CD8-positive, alpha-beta memory T cell (primary cell): ENCODE data around the gene FBXO47. TPM values are rescaled to one million over a fixed set of nuclear protein-coding genes. Genes with fewer than 3 reads are reported as not detected.

Experiments used
- CTCF ChIA-PET: fragments of 350-600 bp; sonication (Branson Sonifier 250); formaldehyde crosslinking; loops from one replicate; lab custom pipeline; 2021; ENCODE audit warnings: antibody characterized with exemption; lab: Charles Lee
- POLR2A ChIA-PET: fragments of 350-600 bp; sonication (Branson Sonifier 250); formaldehyde crosslinking; loops from one replicate; lab custom pipeline; 2021; ENCODE audit warnings: antibody characterized with exemption; lab: Charles Lee
- DNase-seq, 5 donors: peaks; one replicate each; pipeline versions ENCODE4 v3.0.0 to v3.0.0-alpha.2; 2020 to 2022; ENCODE audit warnings: mixed read lengths in 1 of 5
- H3K27ac ChIP-seq: one replicate; pipeline ENCODE4 v1.7.0; 2013; ENCODE audit warnings: low read depth, mild to moderate bottlenecking, low read length, moderate library complexity
- H3K27me3 ChIP-seq: 2 replicates; pipeline ENCODE4 v1.7.0; 2013; ENCODE audit warnings: low read length, mild to moderate bottlenecking; ENCODE audit not compliant: insufficient read depth, poor library complexity, severe bottlenecking
- H3K36me3 ChIP-seq: 2 replicates; pipeline ENCODE4 v1.7.0; 2013; ENCODE audit warnings: mild to moderate bottlenecking, low read length, moderate library complexity; ENCODE audit not compliant: insufficient read depth
- H3K4me1 ChIP-seq: 2 replicates; pipeline ENCODE4 v1.7.0; 2013; ENCODE audit warnings: mild to moderate bottlenecking, low read length, moderate library complexity; ENCODE audit not compliant: insufficient read depth
- H3K4me3 ChIP-seq: 2 replicates; pipeline ENCODE4 v1.7.0; 2013; ENCODE audit warnings: mild to moderate bottlenecking, low read length
- H3K9me3 ChIP-seq: 2 replicates; pipeline ENCODE4 v1.7.0; 2013; ENCODE audit warnings: mild to moderate bottlenecking, low read length
- H3K27ac Mint-ChIP-seq, 8 donors: one replicate each; pipeline ENCODE4 v1.8.0; 2020 to 2021; ENCODE audit warnings: mixed read lengths in 8 of 8, mild to moderate bottlenecking in 6 of 8, inconsistent platforms in 3 of 8, moderate library complexity in 3 of 8
- H3K27me3 Mint-ChIP-seq, 2 donors: one replicate each; pipeline ENCODE4 v1.8.0; 2020 to 2021; ENCODE audit warnings: mixed read lengths in 2 of 2, mild to moderate bottlenecking in 1 of 2, moderate library complexity in 1 of 2
- H3K36me3 Mint-ChIP-seq, 3 donors: one replicate each; pipeline ENCODE4 v1.8.0; 2020 to 2021; ENCODE audit warnings: mixed read lengths in 3 of 3, inconsistent platforms in 1 of 3, mild to moderate bottlenecking in 1 of 3
- H3K4me1 Mint-ChIP-seq, 3 donors: one replicate each; pipeline ENCODE4 v1.8.0; 2020 to 2021; ENCODE audit warnings: mixed read lengths in 3 of 3, inconsistent platforms in 1 of 3, mild to moderate bottlenecking in 1 of 3
- H3K4me3 Mint-ChIP-seq, 7 donors: one replicate each; pipeline ENCODE4 v1.8.0; 2020 to 2021; ENCODE audit warnings: mixed read lengths in 7 of 7, mild to moderate bottlenecking in 6 of 7, moderate library complexity in 4 of 7, inconsistent platforms in 2 of 7
- H3K9me3 Mint-ChIP-seq, 5 donors: one replicate each; pipeline ENCODE4 v1.8.0; 2020 to 2022; ENCODE audit warnings: mixed read lengths in 5 of 5, mild to moderate bottlenecking in 3 of 5, moderate library complexity in 2 of 5, inconsistent platforms in 1 of 5
- polyA plus RNA-seq: library from polyadenylated mRNA; unstranded; fragments of 300-500 nt; fragmentation: Illumina TruSeq; gene quantifications from one replicate; pipeline ENCODE4 v1.2.3, GENCODE V29; 2021
- total RNA-seq, 2 experiments: library from RNA; stranded (reverse); gene quantifications; one replicate each; pipeline ENCODE4 v1.2.3, GENCODE V29; 2021

The FBXO47 gene
- total and polyA plus RNA-seq, 3 experiments from 2014 or later: not detected

DNA sequence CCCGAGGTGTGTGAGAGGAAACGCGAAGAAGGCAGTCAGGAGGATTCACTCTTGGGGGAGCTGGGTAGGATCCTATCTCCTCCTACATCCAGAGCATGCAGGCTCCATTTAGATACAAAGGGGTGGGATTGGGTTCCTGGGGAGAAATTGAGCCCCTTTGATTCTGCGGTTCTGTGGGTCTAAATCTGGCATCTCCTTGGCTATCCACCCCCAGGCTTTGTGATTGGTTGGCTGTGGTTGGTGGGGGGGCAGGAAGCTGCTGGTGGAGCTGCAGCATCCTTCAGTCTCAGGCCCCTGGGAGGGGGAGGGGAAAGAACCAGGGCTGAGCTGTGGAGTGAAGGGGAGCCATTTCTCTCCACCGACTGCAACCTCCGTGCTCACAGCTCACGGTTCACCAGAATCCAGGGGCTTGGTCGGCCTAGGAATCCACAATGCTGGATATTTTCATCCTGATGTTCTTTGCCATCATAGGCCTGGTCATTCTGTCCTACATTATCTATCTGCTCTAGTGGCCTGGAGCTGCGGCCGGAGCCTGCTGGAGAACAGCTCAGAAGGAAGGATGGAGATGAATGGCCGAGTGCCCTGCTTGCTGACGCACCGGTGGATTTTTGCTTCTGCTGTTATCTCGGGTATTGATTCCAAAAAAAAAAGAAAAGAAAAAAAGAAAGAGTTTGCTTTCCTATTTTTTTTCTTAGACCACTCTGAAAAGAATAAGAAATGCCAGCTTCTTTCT, 41.8 kb downstream of the FBXO47 start, which contains the start of gene LASP1NB:
Gene LASP1NB, plus strand, starts transcription at position 352 of the 733 bp plus-strand sequence.
- CTCF ChIA-PET: interaction anchor here (0.6 to 5.8 kb wide), 15 partner anchors 9 to 249 kb away, joined by 3 to 52 read pairs (median 4); partner anchors contain the start of genes FBXO47 and LASP1
- no peaks in the 10 kb centered on the region for H3K27me3 ChIP-seq
- Mint-ChIP-seq H3K4me1 (peaks cover 32 to 41% (median 36%) of the 10 kb centered on the region in 3 donors), H3K27ac (peak within 1 kb of the TSS; percentile 6 to 82 (median 38)), H3K4me3 (peak within 1 kb of the TSS in 6 of 7 donors; percentile 1 to 66 (median 52)), H3K27me3 (peaks cover 0 to 2% of the 10 kb centered on the region in 2 donors), H3K36me3 (peaks cover 0 to 16% (median 3%) of the 10 kb centered on the region in 3 donors), H3K9me3 (no peaks in the 10 kb centered on the region)
- peak in 3 of 5 donors; percentile 30 to 73 (median 72) for DNase-seq
- POLR2A ChIA-PET: interaction anchor here (0.6 to 1.3 kb wide), 5 partner anchors 15 to 239 kb away, joined by 3 to 10 read pairs (median 3); partner anchors contain the start of gene LASP1
- H3K27ac ChIP-seq: no peak within 1 kb of the TSS
- peaks cover 24% of the 10 kb centered on the region for H3K4me1 ChIP-seq
- H3K36me3 ChIP-seq: no peaks in the 10 kb centered on the region
- H3K4me3 ChIP-seq: no peak within 1 kb of the TSS
- no peaks in the 10 kb centered on the region for H3K9me3 ChIP-seq

DNA sequence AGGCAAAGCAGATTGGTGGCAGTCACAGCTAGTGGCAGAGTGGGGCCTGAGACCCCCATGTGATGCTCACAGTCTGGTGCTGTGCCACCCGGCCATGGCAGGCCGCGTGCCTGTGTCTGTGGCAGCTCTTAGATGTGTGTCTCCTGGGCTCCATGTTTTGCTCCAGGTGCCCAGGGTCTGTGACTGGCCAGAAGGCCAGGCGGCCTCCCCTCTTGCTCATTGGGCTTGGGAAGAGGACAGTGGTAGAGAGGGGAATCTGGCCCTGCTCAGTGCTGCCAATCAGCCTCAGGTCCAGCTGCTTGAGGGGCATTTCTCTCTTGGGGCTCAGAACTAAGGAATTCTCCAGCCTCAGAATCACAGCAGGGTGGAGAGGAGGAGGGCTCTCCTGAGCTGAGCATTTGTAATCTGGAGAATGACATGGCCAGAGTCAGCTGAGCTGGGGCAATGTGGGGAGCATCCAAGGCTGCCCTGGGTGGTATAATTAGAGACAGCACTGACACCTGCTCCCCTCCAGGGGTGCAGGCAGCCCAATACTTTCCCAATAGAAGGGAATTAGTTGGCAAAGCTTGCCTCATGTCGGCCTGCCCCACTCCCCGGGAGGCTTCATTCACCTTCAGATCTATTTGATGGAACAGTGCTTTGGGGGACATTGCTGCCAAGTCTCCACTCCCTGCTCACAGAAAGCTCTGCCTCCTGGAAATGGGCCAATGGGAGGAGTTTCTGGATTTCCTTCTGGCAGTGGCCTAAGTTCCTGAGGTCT, 44.5 kb downstream of the FBXO47 start:
- Mint-ChIP-seq H3K9me3 (no peaks in the 10 kb centered on the region), H3K36me3 (peaks cover 0 to 42% (median 8%) of the 10 kb centered on the region in 3 donors), H3K4me3 (no peak overlapping the region), H3K27me3 (peaks cover 0 to 2% of the 10 kb centered on the region in 2 donors), H3K27ac (peak overlapping the region in 3 of 8 donors; percentile 15 to 35 (median 30)), H3K4me1 (peaks cover 35 to 48% (median 36%) of the 10 kb centered on the region in 3 donors)
- Histone ChIP-seq H3K36me3 (peaks cover 23% of the 10 kb centered on the region), H3K4me3 (no peak overlapping the region), H3K9me3 (no peaks in the 10 kb centered on the region), H3K4me1 (peaks cover 24% of the 10 kb centered on the region), H3K27ac (no peak overlapping the region), H3K27me3 (no peaks in the 10 kb centered on the region)
- DNase-seq: no peak
- ChIA-PET POLR2A (interaction anchor here (1.0 to 1.8 kb wide), 3 partner anchors 21 to 51 kb away, joined by 3 to 7 read pairs (median 4); no protein-coding TSS in a partner anchor), CTCF (interaction anchor here (1.4 to 5.8 kb wide), 8 partner anchors 8 to 242 kb away, joined by 4 to 52 read pairs (median 14); partner anchors contain the start of gene LASP1)

DNA sequence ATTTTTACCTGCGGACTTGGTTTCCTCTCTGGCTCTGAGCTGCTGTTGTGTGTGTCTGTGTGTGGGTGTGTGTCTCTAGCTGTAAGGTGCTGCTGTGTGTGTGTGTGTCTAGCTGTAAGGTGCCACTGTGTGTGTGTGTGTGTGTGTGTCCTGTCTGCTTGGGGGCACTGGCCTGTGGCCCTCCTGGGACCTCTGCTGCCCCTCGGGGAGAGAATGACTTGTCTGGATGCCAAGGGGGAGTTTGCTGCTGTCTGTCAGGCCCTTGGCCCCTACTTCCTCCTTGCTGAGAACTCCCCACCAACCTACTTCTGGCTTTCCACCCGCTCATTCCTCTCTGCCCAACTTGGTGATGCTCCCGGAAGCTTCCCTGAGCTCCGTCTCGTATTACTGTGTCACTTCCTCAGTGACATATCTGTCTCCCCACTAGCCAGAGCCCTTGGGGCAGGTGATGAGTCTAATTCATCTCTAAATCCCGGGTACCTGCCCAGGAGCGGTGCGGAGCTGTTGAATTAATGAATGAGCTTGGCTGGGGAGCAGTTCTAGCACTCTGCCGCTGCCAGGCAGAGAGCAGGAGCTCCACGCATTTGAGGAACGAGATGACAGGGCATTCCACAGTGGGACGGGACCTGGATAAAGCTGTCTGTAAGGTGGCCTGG, 45.3 kb downstream of the FBXO47 start:
- no peaks in the 10 kb centered on the region for H3K27me3 ChIP-seq
- ChIA-PET POLR2A (interaction anchor here (1.0 to 1.8 kb wide), 3 partner anchors 20 to 50 kb away, joined by 3 to 7 read pairs (median 4); no protein-coding TSS in a partner anchor), CTCF (interaction anchor here (1.4 to 5.8 kb wide), 4 partner anchors 45 to 231 kb away, joined by 4 to 52 read pairs (median 10); partner anchors contain the start of gene LASP1)
- peaks cover 25% of the 10 kb centered on the region for H3K36me3 ChIP-seq
- H3K9me3 ChIP-seq: no peaks in the 10 kb centered on the region
- peaks cover 23% of the 10 kb centered on the region for H3K4me1 ChIP-seq
- H3K4me3 ChIP-seq: no peak overlapping the region
- peaks cover 6 to 50% (median 13%) of the 10 kb centered on the region in 3 donors for H3K36me3 Mint-ChIP-seq
- peaks cover 0 to 2% of the 10 kb centered on the region in 2 donors for H3K27me3 Mint-ChIP-seq
- H3K4me1 Mint-ChIP-seq: peaks cover 37 to 50% (median 39%) of the 10 kb centered on the region in 3 donors
- no peak for DNase-seq
- peak overlapping the region in 7 of 8 donors; percentile 12 to 84 (median 36) for H3K27ac Mint-ChIP-seq
- H3K4me3 Mint-ChIP-seq: no peak overlapping the region
- no peaks in the 10 kb centered on the region for H3K9me3 Mint-ChIP-seq
- no peak overlapping the region for H3K27ac ChIP-seq

DNA sequence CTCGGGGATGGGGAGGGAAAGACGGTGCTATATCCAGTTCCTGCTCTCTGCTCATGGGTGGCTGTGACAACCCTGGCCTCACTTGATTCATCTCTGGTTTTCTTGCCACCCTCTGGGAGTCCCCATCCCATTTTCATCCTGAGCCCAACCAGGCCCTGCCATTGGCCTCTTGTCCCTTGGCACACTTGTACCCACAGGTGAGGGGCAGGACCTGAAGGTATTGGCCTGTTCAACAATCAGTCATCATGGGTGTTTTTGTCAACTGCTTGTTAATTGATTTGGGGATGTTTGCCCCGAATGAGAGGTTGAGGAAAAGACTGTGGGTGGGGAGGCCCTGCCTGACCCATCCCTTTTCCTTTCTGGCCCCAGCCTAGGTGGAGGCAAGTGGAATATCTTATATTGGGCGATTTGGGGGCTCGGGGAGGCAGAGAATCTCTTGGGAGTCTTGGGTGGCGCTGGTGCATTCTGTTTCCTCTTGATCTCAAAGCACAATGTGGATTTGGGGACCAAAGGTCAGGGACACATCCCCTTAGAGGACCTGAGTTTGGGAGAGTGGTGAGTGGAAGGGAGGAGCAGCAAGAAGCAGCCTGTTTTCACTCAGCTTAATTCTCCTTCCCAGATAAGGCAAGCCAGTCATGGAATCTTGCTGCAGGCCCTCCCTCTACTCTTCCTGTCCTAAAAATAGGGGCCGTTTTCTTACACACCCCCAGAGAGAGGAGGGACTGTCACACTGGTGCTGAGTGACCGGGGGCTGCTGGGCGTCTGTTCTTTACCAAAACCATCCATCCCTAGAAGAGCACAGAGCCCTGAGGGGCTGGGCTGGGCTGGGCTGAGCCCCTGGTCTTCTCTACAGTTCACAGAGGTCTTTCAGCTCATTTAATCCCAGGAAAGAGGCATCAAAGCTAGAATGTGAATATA, 46.6 kb downstream of the FBXO47 start:
- ChIA-PET POLR2A (no interaction called here), CTCF (interaction anchor here (1.4 kb wide), 1 partner anchor 232 kb away, joined by 4 read pairs; no protein-coding TSS in a partner anchor)
- Mint-ChIP-seq H3K9me3 (no peaks in the 10 kb centered on the region), H3K27me3 (peaks cover 0 to 2% of the 10 kb centered on the region in 2 donors), H3K4me3 (peak overlapping the region in 1 of 7 donors; percentile 27), H3K36me3 (peaks cover 6 to 61% (median 11%) of the 10 kb centered on the region in 3 donors), H3K27ac (peak overlapping the region in 6 of 8 donors; percentile 70 to 90 (median 80)), H3K4me1 (peaks cover 27 to 43% (median 33%) of the 10 kb centered on the region in 3 donors)
- Histone ChIP-seq H3K4me3 (no peak overlapping the region), H3K4me1 (peaks cover 10% of the 10 kb centered on the region), H3K27me3 (no peaks in the 10 kb centered on the region), H3K9me3 (no peaks in the 10 kb centered on the region), H3K27ac (no peak overlapping the region), H3K36me3 (peaks cover 32% of the 10 kb centered on the region)
- DNase-seq: no peak

DNA sequence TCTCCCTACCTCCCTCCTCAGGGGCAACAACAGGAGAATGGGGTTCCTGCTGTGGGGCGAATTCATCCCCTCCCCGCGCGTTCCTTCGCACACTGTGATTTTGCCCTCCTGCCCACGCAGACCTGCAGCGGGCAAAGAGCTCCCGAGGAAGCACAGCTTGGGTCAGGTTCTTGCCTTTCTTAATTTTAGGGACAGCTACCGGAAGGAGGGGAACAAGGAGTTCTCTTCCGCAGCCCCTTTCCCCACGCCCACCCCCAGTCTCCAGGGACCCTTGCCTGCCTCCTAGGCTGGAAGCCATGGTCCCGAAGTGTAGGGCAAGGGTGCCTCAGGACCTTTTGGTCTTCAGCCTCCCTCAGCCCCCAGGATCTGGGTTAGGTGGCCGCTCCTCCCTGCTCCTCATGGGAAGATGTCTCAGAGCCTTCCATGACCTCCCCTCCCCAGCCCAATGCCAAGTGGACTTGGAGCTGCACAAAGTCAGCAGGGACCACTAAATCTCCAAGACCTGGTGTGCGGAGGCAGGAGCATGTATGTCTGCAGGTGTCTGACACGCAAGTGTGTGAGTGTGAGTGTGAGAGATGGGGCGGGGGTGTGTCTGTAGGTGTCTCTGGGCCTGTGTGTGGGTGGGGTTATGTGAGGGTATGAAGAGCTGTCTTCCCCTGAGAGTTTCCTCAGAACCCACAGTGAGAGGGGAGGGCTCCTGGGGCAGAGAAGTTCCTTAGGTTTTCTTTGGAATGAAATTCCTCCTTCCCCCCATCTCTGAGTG, 47.7 kb downstream of the FBXO47 start:
- Mint-ChIP-seq H3K36me3 (peaks cover 6 to 72% (median 11%) of the 10 kb centered on the region in 3 donors), H3K9me3 (no peaks in the 10 kb centered on the region), H3K27ac (peak overlapping the region in 4 of 8 donors; percentile 21 to 74 (median 44)), H3K4me3 (no peak overlapping the region), H3K27me3 (peaks cover 0 to 2% of the 10 kb centered on the region in 2 donors), H3K4me1 (peaks cover 19 to 34% (median 23%) of the 10 kb centered on the region in 3 donors)
- peak in 1 of 5 donors; percentile 30 for DNase-seq
- H3K4me1 ChIP-seq: no peaks in the 10 kb centered on the region
- ChIA-PET CTCF (no interaction called here), POLR2A (no interaction called here)
- H3K36me3 ChIP-seq: peaks cover 43% of the 10 kb centered on the region
- no peak overlapping the region for H3K4me3 ChIP-seq
- H3K9me3 ChIP-seq: no peaks in the 10 kb centered on the region
- H3K27me3 ChIP-seq: no peaks in the 10 kb centered on the region
- no peak overlapping the region for H3K27ac ChIP-seq

DNA sequence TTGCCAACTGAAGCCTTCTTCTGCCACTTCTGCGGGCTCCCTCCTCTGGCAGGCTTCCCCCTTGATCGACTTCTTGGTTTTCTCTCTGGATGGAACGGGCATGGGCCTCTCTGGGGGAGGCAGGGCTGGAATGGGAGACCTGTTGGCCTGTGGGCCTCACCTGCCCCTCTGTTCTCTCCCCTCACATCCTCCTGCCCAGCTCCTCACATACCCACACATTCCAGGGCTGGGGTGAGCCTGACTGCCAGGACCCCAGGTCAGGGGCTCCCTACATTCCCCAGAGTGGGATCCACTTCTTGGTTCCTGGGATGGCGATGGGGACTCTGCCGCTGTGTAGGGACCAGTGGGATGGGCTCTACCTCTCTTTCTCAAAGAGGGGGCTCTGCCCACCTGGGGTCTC, 48.3 kb downstream of the FBXO47 start:
- Histone ChIP-seq H3K9me3 (no peaks in the 10 kb centered on the region), H3K4me1 (no peaks in the 10 kb centered on the region), H3K27me3 (no peaks in the 10 kb centered on the region), H3K36me3 (peaks cover 49% of the 10 kb centered on the region), H3K27ac (no peak overlapping the region), H3K4me3 (no peak overlapping the region)
- Mint-ChIP-seq H3K36me3 (peaks cover 6 to 78% (median 11%) of the 10 kb centered on the region in 3 donors), H3K4me3 (no peak overlapping the region), H3K27me3 (peaks cover 0 to 2% of the 10 kb centered on the region in 2 donors), H3K27ac (peak overlapping the region in 1 of 8 donors; percentile 42), H3K4me1 (peaks cover 18 to 38% (median 23%) of the 10 kb centered on the region in 3 donors), H3K9me3 (no peaks in the 10 kb centered on the region)
- ChIA-PET CTCF (interaction anchor here (1.3 kb wide), 1 partner anchor 17 kb away, joined by 5 read pairs; no protein-coding TSS in a partner anchor), POLR2A (no interaction called here)
- no peak for DNase-seq
